MM.1S (cell line): ENCODE results near the gene MYO10.

Source experiments
- DNase-seq: peaks from one replicate; pipeline ENCODE4 v3.0.0-alpha.2; 2015
- H2AFZ ChIP-seq: fragments of 300-600 bp; sonication (generic); 2 replicates; pipeline ENCODE4 v1.6.0; 2016; ENCODE audit warnings: antibody characterized with exemption, low read length
- H3F3A ChIP-seq: fragments of 300-600 bp; sonication (generic); 2 replicates; pipeline ENCODE4 v1.6.1; 2016; ENCODE audit warnings: mild to moderate bottlenecking, antibody characterized with exemption, low read length, moderate library complexity, mixed read lengths; ENCODE audit not compliant: insufficient read depth
- H3K27ac ChIP-seq: fragments of 300-600 bp; sonication (generic); 2 replicates; pipeline ENCODE4 v1.5.1; 2016; ENCODE audit warnings: mild to moderate bottlenecking, low read length
- H3K27me3 ChIP-seq: fragments of 300-600 bp; sonication (generic); replicated peaks from 2 replicates; pipeline ENCODE4 v1.6.0; 2016; ENCODE audit warnings: low read length; ENCODE audit not compliant: insufficient read depth
- H3K36me3 ChIP-seq: fragments of 300-600 bp; sonication (generic); replicated peaks from 2 replicates; pipeline ENCODE4 v1.6.1; 2016; ENCODE audit warnings: mild to moderate bottlenecking, low read length, mixed read lengths; ENCODE audit not compliant: insufficient read depth
- H3K4me1 ChIP-seq: fragments of 300-600 bp; sonication (generic); 2 replicates; pipeline ENCODE4 v1.6.1; 2016; ENCODE audit warnings: low read length, mixed read lengths
- H3K4me2 ChIP-seq: fragments of 300-600 bp; sonication (generic); 2 replicates; pipeline ENCODE4 v1.6.0; 2016; ENCODE audit warnings: low read depth, low read length
- H3K4me3 ChIP-seq: fragments of 300-600 bp; sonication (generic); 2 replicates; pipeline ENCODE4 v1.5.1; 2016; ENCODE audit warnings: low read length, mixed read lengths
- H3K79me2 ChIP-seq: fragments of 300-600 bp; sonication (generic); 2 replicates; pipeline ENCODE4 v1.6.1; 2016; ENCODE audit warnings: mixed run types, low read length, mixed read lengths
- H3K9ac ChIP-seq: fragments of 300-600 bp; sonication (generic); 2 replicates; pipeline ENCODE4 v1.6.1; 2016; ENCODE audit warnings: low read length, mixed read lengths
- H3K9me2 ChIP-seq: fragments of 300-600 bp; sonication (generic); replicated peaks from 2 replicates; pipeline ENCODE4 v1.6.1; 2016; ENCODE audit warnings: mild to moderate bottlenecking, low read length, mixed read lengths; ENCODE audit not compliant: insufficient read depth
- H3K9me3 ChIP-seq: fragments of 300-600 bp; sonication (generic); replicated peaks from 2 replicates; pipeline ENCODE4 v1.6.1; 2016; ENCODE audit warnings: mild to moderate bottlenecking, low read length, mixed read lengths; ENCODE audit not compliant: insufficient read depth
- H4K20me1 ChIP-seq: fragments of 300-600 bp; sonication (generic); 2 replicates; pipeline ENCODE4 v1.6.1; 2016; ENCODE audit warnings: mild to moderate bottlenecking, low read length, moderate library complexity, mixed read lengths; ENCODE audit not compliant: insufficient read depth
- CTCF ChIP-seq: fragments of 300-600 bp; sonication (generic); IDR thresholded peaks from 2 replicates; pipeline ENCODE4 v1.5.1; 2016; ENCODE audit warnings: antibody characterized with exemption, low read length, mixed read lengths
- EZH2 ChIP-seq: fragments of 300-600 bp; sonication (generic); optimal IDR thresholded peaks from 2 replicates; pipeline ENCODE3; 2017; ENCODE audit warnings: low read depth, mild to moderate bottlenecking, antibody characterized with exemption, low read length, mixed read lengths
- EZH2phosphoT487 ChIP-seq: fragments of 300-600 bp; sonication (generic); IDR thresholded peaks from 2 replicates; pipeline ENCODE4 v1.6.1; 2018; ENCODE audit warnings: antibody characterized with exemption, low read length

MYO10 gene

GRCh38 chr5:16886793-16887345 is 49.2 kb downstream of the MYO10 start:
- no peaks in the 10 kb centered on the region for H4K20me1 ChIP-seq

GRCh38 chr5:16886366-16886736 is 49.7 kb downstream of the MYO10 start:
- Histone ChIP-seq H3F3A (no peaks in the 10 kb centered on the region), H3K9me2 (no peaks in the 10 kb centered on the region), H3K9me3 (no peaks in the 10 kb centered on the region), H3K36me3 (no peaks in the 10 kb centered on the region), H2AFZ (no peak overlapping the region), H4K20me1 (no peaks in the 10 kb centered on the region), H3K4me3 (no peak overlapping the region), H3K27ac (no peak overlapping the region), H3K9ac (no peak overlapping the region), H3K4me2 (no peak overlapping the region), H3K4me1 (no peaks in the 10 kb centered on the region), H3K79me2 (no peaks in the 10 kb centered on the region), H3K27me3 (no peaks in the 10 kb centered on the region)
- TF ChIP-seq CTCF (no peak), EZH2 (no peak), EZH2phosphoT487 (no peak)
- no peak for DNase-seq

More at GRCh38 chr5:16886793-16887345, 49.2 kb downstream of the MYO10 start:
- Histone ChIP-seq H3K36me3 (no peaks in the 10 kb centered on the region), H3K9me2 (no peaks in the 10 kb centered on the region), H3K27me3 (no peaks in the 10 kb centered on the region), H2AFZ (no peak overlapping the region), H3K9ac (no peak overlapping the region), H3K27ac (no peak overlapping the region), H3K4me2 (no peak overlapping the region), H3K79me2 (no peaks in the 10 kb centered on the region), H3F3A (no peaks in the 10 kb centered on the region), H3K4me1 (no peaks in the 10 kb centered on the region), H3K9me3 (no peaks in the 10 kb centered on the region), H3K4me3 (no peak overlapping the region)
- no peak for TF ChIP-seq EZH2phosphoT487
- no peak for TF ChIP-seq EZH2
- no peak for TF ChIP-seq CTCF
- DNase-seq = no peak

DNA sequence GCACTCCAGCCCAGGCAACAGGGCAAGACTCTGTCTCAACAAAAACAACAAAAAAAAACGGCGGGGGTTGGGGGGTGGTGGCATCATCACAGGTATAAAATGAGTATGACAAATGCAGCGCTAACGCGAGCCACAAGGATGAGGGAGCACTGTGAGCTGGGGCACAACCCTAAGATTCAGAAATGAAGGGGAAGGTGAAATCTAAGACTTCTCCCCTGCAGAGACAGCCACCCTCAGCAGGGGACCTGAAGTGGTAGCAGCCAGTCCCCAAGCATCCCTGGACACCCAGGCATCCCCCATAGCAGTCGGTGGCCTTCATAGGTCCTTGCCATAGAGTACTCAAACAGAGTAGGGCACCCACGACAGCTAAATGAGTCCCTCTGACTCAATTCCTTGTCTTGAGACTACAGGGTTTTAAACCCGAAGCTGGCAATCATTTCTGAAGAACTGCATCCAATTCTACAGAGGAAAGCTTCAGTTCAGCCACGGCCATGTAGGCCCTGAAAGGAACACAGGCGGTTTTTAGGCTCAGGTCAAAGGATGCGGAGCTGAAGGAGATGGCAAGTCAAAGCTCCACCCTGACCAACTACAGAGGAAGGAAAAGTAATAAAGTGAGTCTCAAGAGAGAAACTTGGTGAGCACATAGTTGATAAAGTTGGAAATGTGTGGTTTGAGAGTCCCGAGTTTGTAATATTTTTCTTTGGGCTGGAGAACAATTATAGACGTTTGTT is 50.3 kb downstream of the MYO10 start:
- H3K4me1 ChIP-seq = no peaks in the 10 kb centered on the region
- no peaks in the 10 kb centered on the region for H3K79me2 ChIP-seq
- no peak overlapping the region for H3K4me3 ChIP-seq
- no peak overlapping the region for H3K27ac ChIP-seq
- H3K36me3 ChIP-seq = no peaks in the 10 kb centered on the region
- TF ChIP-seq CTCF = no peak
- TF ChIP-seq EZH2phosphoT487 = no peak
- no peak for TF ChIP-seq EZH2
- no peaks in the 10 kb centered on the region for H3K27me3 ChIP-seq
- no peak overlapping the region for H2AFZ ChIP-seq
- H3K4me2 ChIP-seq = no peak overlapping the region
- H3F3A ChIP-seq = no peaks in the 10 kb centered on the region
- no peak overlapping the region for H3K9ac ChIP-seq
- no peaks in the 10 kb centered on the region for H4K20me1 ChIP-seq
- no peak for DNase-seq
- H3K9me3 ChIP-seq = no peaks in the 10 kb centered on the region
- H3K9me2 ChIP-seq = no peaks in the 10 kb centered on the region
